K562 (cell line): Measurements from ENCODE around the gene OSBPL10.

Experiments
- EZH2 ChIP-seq: IDR thresholded peaks from 2 replicates; pipeline ENCODE4 v1.6.1; 2012; ENCODE audit warnings: low read depth, mild to moderate bottlenecking, inconsistent platforms, low read length, borderline replicate concordance
- NUFIP1 ChIP-seq: fragments of 450-650 bp; IDR thresholded peaks from 2 replicates; pipeline ENCODE4 v1.6.1; 2018; ENCODE audit not compliant: partially characterized antibody
- TAF15 ChIP-seq: fragments of 200-400 bp; formaldehyde crosslinking; IDR thresholded peaks from 2 replicates; pipeline ENCODE4 v1.6.1; 2017; ENCODE audit warnings: mild to moderate bottlenecking, low read depth, low read length, moderate library complexity
- ZNF586 ChIP-seq: fragments of 450-650 bp; formaldehyde crosslinking; conservative IDR thresholded peaks from 2 replicates; pipeline ENCODE4 v1.4.0; 2020; ENCODE audit warnings: mild to moderate bottlenecking, moderate library complexity

DNA sequence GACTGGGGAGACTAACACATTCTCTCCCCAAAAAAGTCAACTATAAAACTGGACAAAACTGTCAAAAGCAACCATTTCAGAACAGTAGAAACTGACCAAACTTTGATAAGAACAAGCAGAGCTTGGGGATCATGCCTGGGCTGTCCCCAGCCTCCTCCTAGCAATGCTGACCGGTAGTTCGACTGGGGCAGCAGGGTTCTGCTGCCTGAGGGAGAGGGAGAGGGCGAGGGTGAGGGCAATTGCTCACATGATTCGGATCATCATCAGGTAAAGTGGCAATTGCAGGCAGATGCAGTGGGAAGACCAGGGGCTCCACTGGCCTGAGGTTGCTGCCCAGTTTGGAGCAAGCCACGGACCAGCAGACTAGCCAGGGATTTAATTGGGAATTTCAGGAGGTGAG is 88.6 kb downstream of the OSBPL10 start:
- TF ChIP-seq NUFIP1 = no peak
- TF ChIP-seq ZNF586 (CRISPR knock-in tag) = no peak
- TF ChIP-seq EZH2 = no peak
- TF ChIP-seq TAF15 = no peak
